Subcutaneous abdominal adipose tissue (tissue), 5 donors: Measurements from ENCODE around the gene KRTAP5-7.
"Not testable (repeated sequence)": the region's sequence is repeated elsewhere in the genome, so short reads cannot be mapped to it uniquely, and the experiment has no call there.

Experiments used
- H3K27ac ChIP-seq: one replicate; pipeline ENCODE4 v1.7.0; 2013; ENCODE audit warnings: low read depth, mild to moderate bottlenecking, inconsistent platforms, low read length, moderate library complexity
- H3K27me3 ChIP-seq, 5 donors: one replicate each; pipeline ENCODE4 v1.7.0; 2013; ENCODE audit warnings: low read length in 5 of 5, inconsistent platforms in 1 of 5; ENCODE audit not compliant: control insufficient read depth in 5 of 5, insufficient read depth in 4 of 5
- H3K36me3 ChIP-seq, 5 donors: one replicate each; pipeline ENCODE4 v1.7.0; 2013; ENCODE audit warnings: low read length in 5 of 5; ENCODE audit not compliant: control insufficient read depth in 5 of 5, insufficient read depth in 5 of 5
- H3K4me1 ChIP-seq, 5 donors: one replicate each; pipeline ENCODE4 v1.7.0; 2013; ENCODE audit warnings: low read length in 5 of 5, mild to moderate bottlenecking in 3 of 5, moderate library complexity in 1 of 5; ENCODE audit not compliant: control insufficient read depth in 5 of 5, insufficient read depth in 5 of 5
- H3K4me3 ChIP-seq, 5 donors: one replicate each; pipeline ENCODE4 v1.7.0; 2013; ENCODE audit warnings: low read length in 5 of 5, low read depth in 1 of 5
- H3K9ac ChIP-seq, 5 donors: one replicate each; pipeline ENCODE4 v1.7.0; 2013; ENCODE audit warnings: low read length in 5 of 5, mild to moderate bottlenecking in 4 of 5, moderate library complexity in 3 of 5
- H3K9me3 ChIP-seq, 5 donors: one replicate each; pipeline ENCODE4 v1.7.0; 2013; ENCODE audit warnings: low read length in 5 of 5; ENCODE audit not compliant: control insufficient read depth in 5 of 5
- donor health status: healthy.
- donor health status: healthy.
- donor health status: healthy.
- donor health status: healthy.
- donor health status: healthy.

KRTAP5-7 gene, protein sequence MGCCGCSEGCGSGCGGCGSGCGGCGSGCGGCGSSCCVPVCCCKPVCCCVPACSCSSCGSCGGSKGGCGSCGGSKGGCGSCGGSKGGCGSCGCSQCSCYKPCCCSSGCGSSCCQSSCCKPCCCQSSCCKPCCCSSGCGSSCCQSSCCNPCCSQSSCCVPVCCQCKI

DNA sequence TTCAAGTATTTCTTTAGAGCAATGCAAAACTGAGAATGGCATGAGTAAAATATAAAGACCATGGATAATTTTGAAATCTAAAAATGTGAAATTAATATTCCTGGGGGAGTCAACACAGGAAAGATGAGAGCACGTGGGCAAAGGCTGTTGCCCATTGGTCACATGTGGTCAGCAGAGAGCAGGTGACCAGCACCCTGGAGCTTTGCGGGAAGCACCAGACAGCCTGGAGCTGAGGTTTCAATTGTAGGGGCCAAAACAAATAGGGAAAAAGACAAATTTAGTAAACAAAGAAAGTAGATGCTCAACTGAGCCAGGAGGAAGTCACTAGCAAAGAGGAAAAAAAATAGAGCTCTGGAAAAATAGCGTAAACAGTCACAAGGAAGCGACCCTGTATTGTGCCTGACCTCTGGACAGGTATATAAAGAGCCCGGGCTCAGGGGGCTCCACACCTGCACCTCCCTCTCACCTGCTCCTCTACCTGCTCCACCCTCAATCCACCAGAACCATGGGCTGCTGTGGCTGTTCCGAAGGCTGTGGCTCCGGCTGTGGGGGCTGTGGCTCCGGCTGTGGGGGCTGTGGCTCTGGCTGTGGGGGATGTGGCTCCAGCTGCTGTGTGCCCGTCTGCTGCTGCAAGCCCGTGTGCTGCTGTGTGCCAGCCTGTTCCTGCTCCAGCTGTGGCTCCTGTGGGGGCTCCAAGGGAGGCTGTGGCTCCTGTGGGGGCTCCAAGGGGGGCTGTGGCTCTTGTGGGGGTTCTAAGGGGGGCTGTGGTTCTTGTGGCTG is at the start of gene KRTAP5-7:
Gene KRTAP5-7 (plus strand): TSS at position 472 of the 780 bp plus-strand sequence. CDS start 34 bp downstream, at position 506.
- H3K36me3 ChIP-seq, H3K9me3 ChIP-seq, H3K9ac ChIP-seq, H3K4me3 ChIP-seq, H3K27me3 ChIP-seq, H3K4me1 ChIP-seq, H3K27ac ChIP-seq: not testable (repeated sequence)

DNA sequence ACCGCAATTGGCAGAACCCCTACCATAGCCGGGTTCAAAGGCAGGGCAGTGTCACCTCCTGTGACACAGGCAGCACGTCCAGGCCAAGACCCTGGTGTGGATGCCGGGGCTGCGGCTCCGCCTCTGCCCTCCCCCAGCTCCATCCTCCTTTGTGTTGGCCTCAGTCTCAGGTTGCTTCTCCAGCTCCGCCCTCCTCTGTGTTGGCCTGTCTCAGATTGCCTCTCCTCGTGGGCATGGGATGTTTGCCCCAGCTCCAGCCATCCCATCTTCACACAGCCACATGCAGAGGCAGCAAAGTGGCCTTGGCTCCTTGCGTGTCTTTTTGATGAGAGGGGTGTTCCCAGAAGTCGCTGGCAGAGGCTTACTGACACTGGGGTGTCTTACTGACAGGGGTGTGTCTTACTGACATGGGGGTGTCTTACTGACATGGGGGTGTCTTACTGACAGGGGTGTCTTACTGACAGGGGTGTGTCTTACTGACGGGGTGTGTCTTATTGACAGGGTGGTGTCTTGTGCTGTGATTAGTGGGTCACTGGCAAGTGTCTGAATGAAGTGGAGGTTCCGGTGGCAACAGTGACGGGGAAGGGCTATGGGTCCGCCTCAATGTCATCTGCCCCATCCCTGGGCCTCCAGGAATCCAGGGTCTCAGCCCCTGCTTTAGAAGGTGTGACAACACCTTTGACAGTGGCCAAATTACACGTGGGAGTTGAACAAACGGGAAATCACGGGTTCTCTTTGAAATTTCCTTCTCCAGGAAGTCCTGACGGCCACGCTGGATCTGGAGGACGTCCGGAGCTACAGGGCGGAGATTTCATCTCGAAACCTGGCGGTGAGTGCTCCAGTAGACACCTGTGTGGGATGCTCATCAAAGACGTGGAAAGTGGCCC is 49.2 kb upstream of the KRTAP5-7 start:
- no peak overlapping the region for H3K4me3 ChIP-seq
- H3K9me3 ChIP-seq: no peaks in the 10 kb centered on the region
- H3K9ac ChIP-seq: no peak overlapping the region
- peaks cover 0 to 97% (median 93%) of the 10 kb centered on the region in 5 donors for H3K36me3 ChIP-seq
- peaks cover 0 to 6% (median 0%) of the 10 kb centered on the region in 5 donors for H3K4me1 ChIP-seq
- no peak overlapping the region for H3K27ac ChIP-seq
- no peaks in the 10 kb centered on the region for H3K27me3 ChIP-seq

DNA sequence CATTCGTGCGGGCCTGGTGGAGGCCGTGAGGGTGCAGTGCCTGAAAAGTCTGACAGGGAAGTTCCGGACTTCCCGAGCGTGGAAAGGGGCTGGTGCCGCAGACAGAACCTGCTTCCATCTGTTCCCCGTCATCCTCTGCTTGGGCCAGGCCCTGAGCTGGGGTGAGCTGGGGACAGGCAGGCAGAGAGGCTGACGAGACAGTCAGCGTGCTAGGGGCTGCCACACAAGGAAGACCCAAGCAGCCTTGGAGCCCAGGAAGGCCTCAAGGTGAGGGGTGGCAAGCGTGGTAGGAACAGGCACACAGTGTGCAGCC is 48.6 kb upstream of the KRTAP5-7 start:
- no peak overlapping the region for H3K9ac ChIP-seq
- H3K36me3 ChIP-seq: peaks cover 0 to 97% (median 93%) of the 10 kb centered on the region in 5 donors

DNA sequence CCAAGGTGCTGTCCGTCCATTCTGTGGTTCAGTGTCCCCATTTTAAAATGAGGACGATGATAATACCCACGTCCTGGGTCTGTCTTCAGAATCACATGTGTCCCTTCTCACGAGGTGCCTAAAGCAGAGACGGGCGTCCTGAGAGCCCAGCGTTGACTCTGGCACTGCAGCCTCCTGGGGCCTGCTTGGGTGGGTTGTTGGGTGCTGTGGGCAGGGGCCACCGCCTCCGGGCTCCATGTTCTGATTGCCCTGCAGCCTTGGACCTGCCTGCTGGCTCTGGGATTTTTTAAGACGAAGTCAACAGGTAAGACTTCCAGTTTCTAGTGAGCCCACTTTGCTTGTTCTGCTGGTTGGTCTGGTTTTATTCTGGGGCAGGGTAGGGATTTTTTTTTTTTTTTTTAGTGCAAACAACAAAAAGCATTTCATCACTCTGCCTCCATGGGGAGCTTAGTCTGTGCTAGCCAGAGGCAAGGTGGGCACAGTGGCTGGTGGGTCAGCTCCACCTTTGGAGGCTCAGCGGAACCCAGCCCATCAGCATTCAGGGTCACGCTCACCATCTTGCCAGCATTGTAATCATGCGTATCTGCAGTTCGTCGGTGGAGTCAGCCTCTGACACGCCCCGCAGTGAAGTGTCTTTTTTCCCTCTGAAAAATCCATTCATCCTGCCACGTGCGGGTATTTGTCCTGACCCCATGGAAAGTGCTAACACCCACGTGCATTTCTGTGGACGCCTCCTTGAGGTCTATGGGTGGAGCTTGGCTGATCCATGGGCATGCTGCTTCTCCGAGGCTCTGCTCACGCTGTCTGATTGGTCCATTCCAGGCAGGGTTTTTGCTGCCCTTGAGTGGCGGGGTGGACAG is 45.7 kb upstream of the KRTAP5-7 start:
- Histone ChIP-seq H3K27ac (no peak overlapping the region), H3K36me3 (peaks cover 0 to 97% (median 95%) of the 10 kb centered on the region in 5 donors), H3K27me3 (no peaks in the 10 kb centered on the region), H3K4me3 (no peak overlapping the region), H3K9ac (no peak overlapping the region), H3K9me3 (no peaks in the 10 kb centered on the region), H3K4me1 (peaks cover 0 to 6% (median 0%) of the 10 kb centered on the region in 5 donors)

More for the DNA sequence above, 48.6 kb upstream of the KRTAP5-7 start:
- peaks cover 0 to 6% (median 0%) of the 10 kb centered on the region in 5 donors for H3K4me1 ChIP-seq
- no peak overlapping the region for H3K4me3 ChIP-seq
- no peaks in the 10 kb centered on the region for H3K9me3 ChIP-seq
- H3K27me3 ChIP-seq: no peaks in the 10 kb centered on the region
- no peak overlapping the region for H3K27ac ChIP-seq

DNA sequence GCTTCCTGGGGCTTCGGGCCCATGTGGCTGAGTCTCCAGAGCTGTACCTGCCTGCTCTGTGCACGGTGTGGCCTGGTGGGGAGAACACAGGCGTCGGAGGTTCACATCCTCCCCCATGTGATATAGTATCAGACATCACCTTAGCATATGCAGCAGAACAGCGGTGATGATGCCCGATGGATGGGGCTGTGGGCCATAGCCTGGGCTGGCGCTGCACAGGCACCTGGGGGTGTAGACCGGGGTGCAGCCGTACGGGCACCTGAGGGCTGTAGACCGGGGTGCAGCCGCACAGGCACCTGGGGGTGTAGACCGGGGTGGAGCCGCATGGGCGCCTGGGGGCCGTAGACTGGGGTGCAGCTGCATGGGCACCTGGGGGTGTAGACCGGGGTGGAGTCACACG is 44.9 kb upstream of the KRTAP5-7 start:
- Histone ChIP-seq H3K4me1 (peaks cover 0 to 6% (median 0%) of the 10 kb centered on the region in 5 donors), H3K36me3 (peaks cover 0 to 96% (median 88%) of the 10 kb centered on the region in 5 donors), H3K9ac (no peak overlapping the region), H3K9me3 (no peaks in the 10 kb centered on the region), H3K27ac (no peak overlapping the region), H3K27me3 (no peaks in the 10 kb centered on the region), H3K4me3 (no peak overlapping the region)

DNA sequence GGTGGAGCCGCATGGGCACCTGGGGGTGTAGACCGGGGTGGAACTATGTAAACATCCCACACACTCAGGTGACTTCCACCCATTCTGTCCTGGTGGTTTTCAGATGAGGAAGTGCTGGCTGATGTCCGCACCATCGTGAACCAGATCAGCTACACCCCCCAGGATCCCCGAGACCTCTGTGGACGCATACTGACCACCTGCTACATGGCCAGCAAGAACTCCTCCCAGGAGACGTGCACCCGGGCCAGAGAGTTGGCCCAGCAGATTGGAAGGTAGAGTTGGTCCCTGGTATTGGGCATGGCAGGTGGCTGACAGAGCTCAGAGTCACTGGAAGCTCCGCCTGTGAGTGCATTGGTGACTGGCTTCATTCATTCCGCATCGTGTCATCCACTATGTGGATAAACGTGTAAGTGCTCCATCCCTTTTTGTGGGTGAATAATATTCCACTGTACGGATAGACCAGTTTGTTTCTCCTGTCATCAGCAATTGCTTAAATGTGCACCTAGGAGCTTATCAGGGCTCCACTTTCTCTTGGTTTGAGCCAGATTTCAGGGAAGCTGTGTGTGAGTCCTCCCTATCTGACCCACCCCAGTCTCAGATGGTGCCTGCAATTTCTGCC is 44.2 kb upstream of the KRTAP5-7 start:
- H3K27ac ChIP-seq: no peak overlapping the region
- H3K36me3 ChIP-seq: peaks cover 0 to 90% (median 83%) of the 10 kb centered on the region in 5 donors
- no peaks in the 10 kb centered on the region for H3K27me3 ChIP-seq
- H3K9ac ChIP-seq: no peak overlapping the region
- H3K9me3 ChIP-seq: no peaks in the 10 kb centered on the region
- no peak overlapping the region for H3K4me3 ChIP-seq
- H3K4me1 ChIP-seq: peaks cover 0 to 8% (median 0%) of the 10 kb centered on the region in 5 donors

DNA sequence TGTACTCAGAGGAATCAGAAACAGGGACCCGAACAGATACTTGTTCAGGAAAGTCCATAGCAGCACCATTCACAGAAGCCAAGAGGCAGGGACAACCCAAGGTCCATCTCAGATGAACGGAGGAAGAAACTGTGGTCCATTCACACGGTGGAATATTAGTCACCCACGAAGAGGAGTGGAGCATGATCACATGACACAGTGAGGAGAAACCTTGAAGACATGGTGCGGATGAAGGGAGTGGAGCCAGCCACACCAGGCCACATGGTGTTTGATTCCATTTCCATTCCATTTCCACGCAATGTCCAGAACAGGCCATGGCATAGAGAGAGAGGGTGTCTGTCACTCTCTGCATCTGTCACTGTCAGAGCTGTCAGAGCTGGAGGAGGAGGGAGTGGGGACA is 43.4 kb upstream of the KRTAP5-7 start:
- Histone ChIP-seq H3K36me3 (peaks cover 0 to 85% (median 82%) of the 10 kb centered on the region in 5 donors), H3K27me3 (no peaks in the 10 kb centered on the region), H3K27ac (no peak overlapping the region), H3K4me1 (peaks cover 0 to 11% (median 0%) of the 10 kb centered on the region in 5 donors), H3K9me3 (no peaks in the 10 kb centered on the region), H3K9ac (no peak overlapping the region), H3K4me3 (no peak overlapping the region)

DNA sequence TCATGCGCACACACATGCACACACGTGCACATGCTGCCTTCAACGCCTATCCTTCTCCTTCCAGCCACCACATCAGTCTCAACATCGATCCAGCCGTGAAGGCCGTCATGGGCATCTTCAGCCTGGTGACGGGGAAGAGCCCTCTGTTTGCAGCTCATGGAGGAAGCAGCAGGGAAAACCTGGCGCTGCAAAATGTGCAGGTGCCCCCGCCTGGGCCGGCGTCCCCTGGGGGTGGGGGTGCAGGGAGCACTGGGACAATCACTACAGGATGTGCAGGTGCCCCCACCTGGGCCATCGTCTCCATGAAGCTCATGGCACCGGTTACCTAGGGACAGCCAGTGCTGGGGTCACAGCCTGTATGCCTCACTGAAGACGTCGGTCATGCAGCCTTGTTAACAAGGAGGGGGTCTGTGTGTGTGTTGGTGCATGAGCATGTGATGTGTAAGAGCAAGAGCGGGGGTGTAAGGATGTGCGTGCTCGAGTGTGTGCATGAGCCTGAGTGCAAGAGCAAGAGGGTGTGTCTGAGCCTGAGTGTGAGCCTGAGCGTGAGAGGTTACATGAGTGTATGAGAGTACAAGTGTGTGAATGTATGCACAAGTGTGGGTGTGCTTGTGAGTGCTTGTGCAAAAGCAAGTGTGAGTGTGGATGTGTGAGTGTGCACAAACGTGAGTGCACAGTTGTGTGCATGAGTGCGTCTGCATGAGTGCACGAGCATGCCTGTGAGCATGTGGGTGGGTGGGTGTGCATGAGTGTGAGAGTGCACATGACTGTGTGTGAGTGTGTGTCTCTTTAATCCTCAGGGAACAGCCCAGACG is 42.6 kb upstream of the KRTAP5-7 start:
- Histone ChIP-seq H3K36me3 (peaks cover 0 to 85% (median 79%) of the 10 kb centered on the region in 5 donors), H3K9me3 (no peaks in the 10 kb centered on the region), H3K4me1 (peaks cover 0 to 15% (median 2%) of the 10 kb centered on the region in 5 donors), H3K27ac (no peak overlapping the region), H3K4me3 (no peak overlapping the region), H3K9ac (no peak overlapping the region), H3K27me3 (no peaks in the 10 kb centered on the region)
